NB4 (cell line): Measurements from ENCODE around the gene NT5DC3.

Source experiments
- MYC ChIP-seq: IDR thresholded peaks from 2 replicates; pipeline ENCODE4 v1.6.1; 2011; ENCODE audit warnings: low read depth, low read length
- POLR2A ChIP-seq: IDR thresholded peaks from 2 replicates; pipeline ENCODE4 v1.6.1; 2011; ENCODE audit warnings: mild to moderate bottlenecking; ENCODE audit not compliant: insufficient read length; ENCODE audit errors: extremely low read depth
- TF ChIP-seq, protein P1 (sequence below): IDR thresholded peaks from one replicate; pipeline ENCODE4 v1.5.1; 2012; ENCODE audit warnings: low read depth, low read length
- TF ChIP-seq, protein P2 (sequence below): IDR thresholded peaks from 2 replicates; pipeline ENCODE4 v1.6.1; 2011; ENCODE audit warnings: low read depth, low read length

DNA sequence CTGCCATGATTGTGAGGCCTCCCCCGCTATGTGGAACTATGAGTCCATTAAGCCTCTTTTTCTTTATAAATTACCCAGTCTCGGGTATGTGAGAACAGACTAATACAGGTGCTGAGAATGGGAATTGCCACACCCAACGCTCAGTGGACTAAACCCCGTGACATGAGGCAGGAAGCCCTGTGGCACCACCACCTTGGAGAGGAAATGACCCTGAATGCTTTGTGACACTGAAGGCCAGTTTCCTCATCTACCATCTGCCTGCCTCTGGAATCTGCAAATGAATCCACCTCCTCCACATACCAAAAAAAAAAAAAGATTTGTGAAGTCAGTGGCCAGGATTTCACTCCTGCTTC, 41.6 kb downstream of the NT5DC3 start:
- TF ChIP-seq, protein P1, sequence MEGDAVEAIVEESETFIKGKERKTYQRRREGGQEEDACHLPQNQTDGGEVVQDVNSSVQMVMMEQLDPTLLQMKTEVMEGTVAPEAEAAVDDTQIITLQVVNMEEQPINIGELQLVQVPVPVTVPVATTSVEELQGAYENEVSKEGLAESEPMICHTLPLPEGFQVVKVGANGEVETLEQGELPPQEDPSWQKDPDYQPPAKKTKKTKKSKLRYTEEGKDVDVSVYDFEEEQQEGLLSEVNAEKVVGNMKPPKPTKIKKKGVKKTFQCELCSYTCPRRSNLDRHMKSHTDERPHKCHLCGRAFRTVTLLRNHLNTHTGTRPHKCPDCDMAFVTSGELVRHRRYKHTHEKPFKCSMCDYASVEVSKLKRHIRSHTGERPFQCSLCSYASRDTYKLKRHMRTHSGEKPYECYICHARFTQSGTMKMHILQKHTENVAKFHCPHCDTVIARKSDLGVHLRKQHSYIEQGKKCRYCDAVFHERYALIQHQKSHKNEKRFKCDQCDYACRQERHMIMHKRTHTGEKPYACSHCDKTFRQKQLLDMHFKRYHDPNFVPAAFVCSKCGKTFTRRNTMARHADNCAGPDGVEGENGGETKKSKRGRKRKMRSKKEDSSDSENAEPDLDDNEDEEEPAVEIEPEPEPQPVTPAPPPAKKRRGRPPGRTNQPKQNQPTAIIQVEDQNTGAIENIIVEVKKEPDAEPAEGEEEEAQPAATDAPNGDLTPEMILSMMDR, result no peak
- TF ChIP-seq, protein P2, sequence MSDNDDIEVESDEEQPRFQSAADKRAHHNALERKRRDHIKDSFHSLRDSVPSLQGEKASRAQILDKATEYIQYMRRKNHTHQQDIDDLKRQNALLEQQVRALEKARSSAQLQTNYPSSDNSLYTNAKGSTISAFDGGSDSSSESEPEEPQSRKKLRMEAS, result no peak
- TF ChIP-seq MYC, result no peak
- no peak for TF ChIP-seq POLR2A
